Stimulated activated naive B cell treated with anti-CD40 and anti-IgM and Interleukin-4, amounts not matched to agents 10 μg/mL and 1 μg/mL and 100 μg/mL, for 72 hours (primary cell): ENCODE results near the gene CDSN.

Source experiments
- ATAC-seq, 2 donors: fragments of 150-1000 bp; cut with Tn5 transposase; replicated peaks; 2 replicates each; pipeline ENCODE4 v1.10.0; 2021; ENCODE audit warnings: moderate library complexity in 1 of 2
- DNase-seq: peaks from one replicate; pipeline ENCODE4 v3.0.0; 2021
- H3K27ac Mint-ChIP-seq: one replicate; pipeline ENCODE4 v1.8.0; 2022; ENCODE audit warnings: mild to moderate bottlenecking, mixed read lengths
- H3K27me3 Mint-ChIP-seq, 2 donors: one replicate each; pipeline ENCODE4 v1.8.0; 2022; ENCODE audit warnings: mixed read lengths in 2 of 2
- H3K36me3 Mint-ChIP-seq, 2 donors: one replicate each; pipeline ENCODE4 v1.8.0; 2022; ENCODE audit warnings: mixed read lengths in 2 of 2, mild to moderate bottlenecking in 1 of 2
- H3K4me1 Mint-ChIP-seq, 2 donors: one replicate each; pipeline ENCODE4 v1.8.0; 2022; ENCODE audit warnings: mixed read lengths in 2 of 2, mild to moderate bottlenecking in 1 of 2
- H3K4me3 Mint-ChIP-seq, 2 donors: one replicate each; pipeline ENCODE4 v1.8.0; 2022; ENCODE audit warnings: mild to moderate bottlenecking in 2 of 2, mixed read lengths in 2 of 2, moderate library complexity in 1 of 2
- H3K9me3 Mint-ChIP-seq, 2 donors: one replicate each; pipeline ENCODE4 v1.8.0; 2022; ENCODE audit warnings: mixed read lengths in 2 of 2, mild to moderate bottlenecking in 1 of 2

Gene CDSN

GRCh38 chr6:31132806-31133205 is 12.6 kb upstream of the CDSN start:
- no peak for ATAC-seq

GRCh38 chr6:31131595-31131994 is 11.3 kb upstream of the CDSN start:
- ATAC-seq (no peak), DNase-seq (no peak)
- no peaks in the 10 kb centered on the region for H3K36me3 Mint-ChIP-seq
- H3K27me3 Mint-ChIP-seq = peaks cover 17 to 19% of the 10 kb centered on the region in 2 donors
- H3K4me1 Mint-ChIP-seq = peaks cover 6% of the 10 kb centered on the region in 2 donors
- H3K4me3 Mint-ChIP-seq = no peak overlapping the region
- no peaks in the 10 kb centered on the region for H3K9me3 Mint-ChIP-seq
- H3K27ac Mint-ChIP-seq = no peak overlapping the region

More at GRCh38 chr6:31132806-31133205, 12.6 kb upstream of the CDSN start:
- no peak overlapping the region for H3K27ac Mint-ChIP-seq
- no peak overlapping the region for H3K4me3 Mint-ChIP-seq
- no peaks in the 10 kb centered on the region for H3K9me3 Mint-ChIP-seq
- H3K4me1 Mint-ChIP-seq = peaks cover 8 to 11% of the 10 kb centered on the region in 2 donors
- DNase-seq = no peak
- no peaks in the 10 kb centered on the region for H3K36me3 Mint-ChIP-seq
- peaks cover 17 to 23% of the 10 kb centered on the region in 2 donors for H3K27me3 Mint-ChIP-seq

GRCh38 chr6:31130751-31131150 is 10.5 kb upstream of the CDSN start:
- H3K4me3 Mint-ChIP-seq = no peak overlapping the region

GRCh38 chr6:31129130-31129529 is 8.9 kb upstream of the CDSN start:
- ATAC-seq (no peak), DNase-seq (no peak)
- peaks cover 19 to 24% of the 10 kb centered on the region in 2 donors for H3K27me3 Mint-ChIP-seq
- H3K36me3 Mint-ChIP-seq = no peaks in the 10 kb centered on the region
- no peak overlapping the region for H3K27ac Mint-ChIP-seq
- no peak overlapping the region for H3K4me3 Mint-ChIP-seq
- H3K4me1 Mint-ChIP-seq = peaks cover 6 to 14% of the 10 kb centered on the region in 2 donors
- no peaks in the 10 kb centered on the region for H3K9me3 Mint-ChIP-seq

More at GRCh38 chr6:31130751-31131150, 10.5 kb upstream of the CDSN start:
- H3K36me3 Mint-ChIP-seq = no peaks in the 10 kb centered on the region
- no peaks in the 10 kb centered on the region for H3K9me3 Mint-ChIP-seq
- no peak for DNase-seq
- no peak overlapping the region for H3K27ac Mint-ChIP-seq
- ATAC-seq = no peak
- peaks cover 19 to 24% of the 10 kb centered on the region in 2 donors for H3K27me3 Mint-ChIP-seq
- peaks cover 6% of the 10 kb centered on the region in 2 donors for H3K4me1 Mint-ChIP-seq

- Mint-ChIP-seq H3K36me3 (no peaks in the 10 kb centered on the region), H3K9me3 (no peaks in the 10 kb centered on the region), H3K27ac (no peak overlapping the region), H3K27me3 (peaks cover 23 to 24% of the 10 kb centered on the region in 2 donors), H3K4me1 (peaks cover 7 to 14% of the 10 kb centered on the region in 2 donors), H3K4me3 (no peak overlapping the region)
- ATAC-seq (peak; percentile 70 to 81), DNase-seq (peak; percentile 45)
Measured at GRCh38 chr6:31128093-31128676, 7.9 kb upstream of the CDSN start.

GRCh38 chr6:31126396-31127175 is 6.3 kb upstream of the CDSN start:
- no peak overlapping the region for H3K27ac Mint-ChIP-seq

GRCh38 chr6:31125586-31126363 is 5.5 kb upstream of the CDSN start:
- DNase-seq (no peak), ATAC-seq (no peak)
- Mint-ChIP-seq H3K27ac (no peak overlapping the region), H3K36me3 (no peaks in the 10 kb centered on the region), H3K4me3 (no peak overlapping the region), H3K27me3 (peaks cover 28 to 32% of the 10 kb centered on the region in 2 donors), H3K9me3 (no peaks in the 10 kb centered on the region), H3K4me1 (peaks cover 11 to 14% of the 10 kb centered on the region in 2 donors)

More at GRCh38 chr6:31126396-31127175, 6.3 kb upstream of the CDSN start:
- peaks cover 27 to 28% of the 10 kb centered on the region in 2 donors for H3K27me3 Mint-ChIP-seq
- ATAC-seq (no peak), DNase-seq (no peak)
- H3K9me3 Mint-ChIP-seq = no peaks in the 10 kb centered on the region
- H3K36me3 Mint-ChIP-seq = no peaks in the 10 kb centered on the region
- no peak overlapping the region for H3K4me3 Mint-ChIP-seq
- H3K4me1 Mint-ChIP-seq = peaks cover 11 to 14% of the 10 kb centered on the region in 2 donors

- DNase-seq = no peak
- Mint-ChIP-seq H3K4me3 (no peak overlapping the region), H3K36me3 (no peaks in the 10 kb centered on the region), H3K4me1 (peaks cover 11 to 14% of the 10 kb centered on the region in 2 donors), H3K27ac (no peak overlapping the region), H3K27me3 (peaks cover 27 to 30% of the 10 kb centered on the region in 2 donors), H3K9me3 (no peaks in the 10 kb centered on the region)
- ATAC-seq = no peak
Measured at GRCh38 chr6:31125162-31125561, 4.9 kb upstream of the CDSN start.

GRCh38 chr6:31122791-31123706 is 2.8 kb upstream of the CDSN start:
- DNase-seq (no peak), ATAC-seq (peak in 1 of 2 donors; percentile 65)
- Mint-ChIP-seq H3K4me1 (peaks cover 9 to 12% of the 10 kb centered on the region in 2 donors), H3K27me3 (peaks cover 22% of the 10 kb centered on the region in 2 donors), H3K36me3 (no peaks in the 10 kb centered on the region), H3K4me3 (no peak overlapping the region), H3K27ac (no peak overlapping the region), H3K9me3 (no peaks in the 10 kb centered on the region)

- Mint-ChIP-seq H3K4me1 (peaks cover 6 to 8% of the 10 kb centered on the region in 2 donors), H3K27me3 (peaks cover 16 to 30% of the 10 kb centered on the region in 2 donors), H3K4me3 (no peak overlapping the region), H3K9me3 (no peaks in the 10 kb centered on the region), H3K36me3 (no peaks in the 10 kb centered on the region), H3K27ac (no peak overlapping the region)
- no peak for DNase-seq
- ATAC-seq = no peak
Measured at GRCh38 chr6:31121131-31121790, 1.0 kb upstream of the CDSN start.

- Mint-ChIP-seq H3K4me3 (no peak overlapping the region), H3K4me1 (peaks cover 11 to 17% of the 10 kb centered on the region in 2 donors), H3K9me3 (no peaks in the 10 kb centered on the region), H3K27me3 (peaks cover 29 to 36% of the 10 kb centered on the region in 2 donors), H3K36me3 (no peaks in the 10 kb centered on the region), H3K27ac (no peak overlapping the region)
- DNase-seq (no peak), ATAC-seq (no peak)
Measured at GRCh38 chr6:31118178-31118577, 2.1 kb downstream of the CDSN start.

- DNase-seq (no peak), ATAC-seq (no peak)
- Mint-ChIP-seq H3K9me3 (no peaks in the 10 kb centered on the region), H3K27me3 (peaks cover 30 to 34% of the 10 kb centered on the region in 2 donors), H3K4me1 (peaks cover 7 to 17% of the 10 kb centered on the region in 2 donors), H3K4me3 (no peak overlapping the region), H3K36me3 (no peaks in the 10 kb centered on the region), H3K27ac (no peak overlapping the region)
Measured at GRCh38 chr6:31116661-31117385, 3.4 kb downstream of the CDSN start.
